ENCODE results near the gene SLK. TPM values are rescaled to one million over a fixed set of nuclear protein-coding genes. Genes with fewer than 3 reads are reported as not detected.

SLK gene
- total RNA-seq, 2 experiments from 2014 or later: 17.8 to 19.2 TPM

DNA sequence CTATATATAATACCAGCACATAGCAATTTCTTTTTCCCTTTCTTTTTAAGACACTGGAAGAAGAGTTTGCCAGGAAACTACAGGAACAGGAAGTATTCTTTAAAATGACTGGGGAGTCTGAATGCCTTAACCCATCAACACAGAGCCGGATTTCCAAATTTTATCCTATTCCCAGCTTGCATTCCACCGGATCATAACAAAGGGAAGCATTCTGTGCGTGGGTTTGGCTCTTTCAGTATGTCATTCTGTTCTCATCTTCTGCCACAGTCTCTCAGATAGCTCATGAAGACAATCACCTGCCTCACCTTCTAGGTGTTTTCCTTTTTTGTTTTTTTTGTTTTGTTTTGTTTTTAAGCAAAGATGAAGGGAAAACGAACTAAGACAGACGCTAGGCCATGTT, 58.6 kb downstream of the SLK start:
- Mint-ChIP-seq H3K9me3 (no peaks in the 10 kb centered on the region), H3K27ac (no peak overlapping the region), H3K4me3 (no peak overlapping the region), H3K36me3 (ENCODE audit: low read depth) (peaks cover 22% of the 10 kb centered on the region), H3K4me1 (ENCODE audit: low read depth) (peaks cover 13% of the 10 kb centered on the region), H3K27me3 (no peaks in the 10 kb centered on the region)
- DNase-seq (no peak), ATAC-seq (no peak)
- ChIA-PET CTCF (interaction anchor here (1.2 to 2.1 kb wide), 3 partner anchors 9 to 138 kb away, joined by 3 to 13 read pairs (median 3); no protein-coding TSS in a partner anchor), POLR2A (interaction anchor here (0.6 to 1.1 kb wide), 2 partner anchors 51 to 96 kb away, joined by 3 read pairs; partner anchors contain the start of gene SFR1)
- TF ChIP-seq CTCF (IDR thresholded peaks at IDR 0.05): no peak
- intact Hi-C loops (cut with micrococcal nuclease): no loop called here

DNA sequence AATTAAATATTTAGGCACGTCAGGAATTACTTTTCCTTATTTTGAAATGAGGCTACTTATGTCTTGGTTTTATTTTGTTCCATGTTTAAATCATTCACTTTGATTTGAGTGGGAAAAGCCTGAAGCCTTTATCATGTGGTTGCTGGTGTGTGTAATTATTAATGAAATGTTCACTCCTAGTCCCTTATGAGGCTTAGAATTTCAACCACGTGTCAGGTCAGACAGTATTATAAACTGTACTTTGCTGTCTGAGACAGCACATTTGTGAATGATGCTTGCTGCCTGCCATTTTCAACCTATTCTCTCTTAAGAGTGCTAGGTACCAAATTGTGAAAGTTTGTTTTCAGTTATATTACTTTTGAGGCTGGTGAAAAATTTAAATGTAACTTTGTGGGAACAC, 59.8 kb downstream of the SLK start:
- ChIA-PET CTCF (interaction anchor here (1.2 kb wide), 1 partner anchor 8 kb away, joined by 3 read pairs; no protein-coding TSS in a partner anchor), POLR2A (no interaction called here)
- DNase-seq (no peak), ATAC-seq (no peak)
- intact Hi-C loops (cut with micrococcal nuclease): no loop called here
- Mint-ChIP-seq H3K36me3 (ENCODE audit: low read depth) (peaks cover 19% of the 10 kb centered on the region), H3K4me1 (ENCODE audit: low read depth) (peaks cover 10% of the 10 kb centered on the region), H3K9me3 (no peaks in the 10 kb centered on the region), H3K27me3 (no peaks in the 10 kb centered on the region), H3K4me3 (no peak overlapping the region), H3K27ac (no peak overlapping the region)
- TF ChIP-seq CTCF (IDR thresholded peaks at IDR 0.05): no peak

DNA sequence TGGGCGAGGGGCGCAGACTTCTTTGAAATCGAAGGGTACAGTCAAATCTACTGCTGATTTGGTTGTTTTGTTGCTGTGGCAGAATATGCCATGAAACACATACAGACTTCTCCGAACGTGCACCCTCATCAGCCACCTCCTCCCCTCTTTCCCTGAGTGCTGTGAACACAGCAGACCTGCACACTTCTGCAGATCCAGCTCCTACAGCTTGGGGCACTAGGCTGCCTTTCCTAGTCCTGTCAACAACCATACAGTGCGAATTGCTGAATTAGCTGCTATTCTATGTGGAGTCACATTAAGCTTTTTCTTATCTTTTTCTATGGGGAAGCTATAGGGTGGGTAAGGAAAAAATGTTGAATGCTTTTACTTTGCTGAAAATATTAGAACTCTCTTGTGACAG, 61.2 kb downstream of the SLK start:
- DNase-seq: peak; percentile 11
- intact Hi-C loops (cut with micrococcal nuclease): no loop called here
- POLR2A ChIA-PET: no interaction called here

DNA sequence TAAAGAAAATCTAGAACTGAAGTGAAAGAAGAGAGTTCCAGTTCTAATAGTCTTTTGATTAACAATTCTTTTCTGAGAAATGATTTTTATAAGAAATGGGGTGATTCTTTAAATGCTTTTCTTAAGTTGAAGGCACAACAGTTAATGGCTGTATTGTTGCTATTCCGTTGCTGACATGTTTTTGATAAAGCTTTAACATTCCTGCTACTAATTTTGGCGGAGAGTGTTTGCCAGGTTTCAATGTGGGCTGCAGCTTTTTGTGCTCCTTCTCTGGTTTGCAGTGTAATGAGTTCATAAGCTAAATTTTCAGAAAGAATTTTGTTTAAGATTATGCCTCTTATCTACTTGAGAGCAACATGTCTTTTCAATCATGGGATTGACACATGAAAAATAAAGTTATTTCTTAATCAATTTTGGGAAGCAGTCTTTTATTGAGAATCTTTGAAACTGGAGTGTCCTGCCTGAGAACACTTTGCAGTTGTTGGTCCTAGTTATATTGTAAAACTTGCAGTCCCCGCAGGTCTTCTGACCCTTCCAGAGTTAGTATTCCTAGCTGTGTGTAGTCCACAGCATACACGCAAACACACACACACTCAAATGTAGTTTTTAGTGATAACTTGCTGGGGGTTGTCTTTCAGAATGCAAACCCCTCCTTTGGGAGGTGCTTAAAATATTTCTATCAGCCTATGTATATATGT, 62.0 kb downstream of the SLK start:
- H3K4me1 Mint-ChIP-seq (ENCODE audit: low read depth): peaks cover 10% of the 10 kb centered on the region
- no peak for ATAC-seq
- ChIA-PET POLR2A (no interaction called here), CTCF (interaction anchor here (0.9 to 2.5 kb wide), 7 partner anchors 46 to 343 kb away, joined by 3 to 10 read pairs (median 4); no protein-coding TSS in a partner anchor)
- H3K9me3 Mint-ChIP-seq: no peaks in the 10 kb centered on the region
- H3K36me3 Mint-ChIP-seq (ENCODE audit: low read depth): peaks cover 9% of the 10 kb centered on the region
- no peak overlapping the region for H3K27ac Mint-ChIP-seq
- intact Hi-C loops (cut with micrococcal nuclease): no loop called here
- no peak overlapping the region for H3K4me3 Mint-ChIP-seq
- TF ChIP-seq CTCF (IDR thresholded peaks at IDR 0.05): no peak
- DNase-seq: no peak
- H3K27me3 Mint-ChIP-seq: no peaks in the 10 kb centered on the region

More for the DNA sequence above, 61.2 kb downstream of the SLK start:
- peak; percentile 77 for ATAC-seq
- no peaks in the 10 kb centered on the region for H3K27me3 Mint-ChIP-seq
- peaks cover 11% of the 10 kb centered on the region for H3K36me3 Mint-ChIP-seq (ENCODE audit: low read depth)
- CTCF ChIA-PET: interaction anchor here (1.0 to 2.5 kb wide), 5 partner anchors 45 to 316 kb away, joined by 3 to 10 read pairs (median 4); no protein-coding TSS in a partner anchor
- H3K27ac Mint-ChIP-seq: no peak overlapping the region
- peaks cover 10% of the 10 kb centered on the region for H3K4me1 Mint-ChIP-seq (ENCODE audit: low read depth)
- no peaks in the 10 kb centered on the region for H3K9me3 Mint-ChIP-seq
- TF ChIP-seq CTCF (IDR thresholded peaks at IDR 0.05): no peak
- no peak overlapping the region for H3K4me3 Mint-ChIP-seq

GRCh38 chr10:104029521-104029860, 62.6 kb downstream of the SLK start:
- H3K4me3 Mint-ChIP-seq: no peak overlapping the region
- TF ChIP-seq CTCF (IDR thresholded peaks at IDR 0.05): no peak
- peaks cover 7% of the 10 kb centered on the region for H3K36me3 Mint-ChIP-seq (ENCODE audit: low read depth)
- H3K4me1 Mint-ChIP-seq (ENCODE audit: low read depth): peaks cover 10% of the 10 kb centered on the region
- ChIA-PET POLR2A (no interaction called here), CTCF (interaction anchor here (0.9 to 2.5 kb wide), 4 partner anchors 51 to 343 kb away, joined by 3 to 10 read pairs (median 5); no protein-coding TSS in a partner anchor)
- no peak for ATAC-seq
- DNase-seq: no peak
- no peaks in the 10 kb centered on the region for H3K9me3 Mint-ChIP-seq
- intact Hi-C loops (cut with micrococcal nuclease): no loop called here
- H3K27me3 Mint-ChIP-seq: no peaks in the 10 kb centered on the region
- H3K27ac Mint-ChIP-seq: no peak overlapping the region

All from activated CD8-positive, alpha-beta T cell treated with anti-CD3 and anti-CD28 coated beads for 36 hours (primary cell).